SK-N-SH (cell line): ENCODE results near the gene MYEOV. TPM values are rescaled to one million over a fixed set of nuclear protein-coding genes. Genes with fewer than 3 reads are reported as not detected.

Experiments
- CTCF ChIA-PET: fragments of 300-600, 350-600 bp; formaldehyde crosslinking; extraction: SDS; loops from one replicate; lab custom pipeline; 2021; lab: Yijun Ruan, JAX
- POLR2A ChIA-PET: fragments of 350-600 bp; sonication (Branson Sonifier 250); formaldehyde crosslinking; extraction: SDS; loops from one replicate; lab custom pipeline; 2020; ENCODE audit warnings: antibody characterized with exemption, inconsistent platforms; lab: Yijun Ruan, JAX
- DNase-seq: peaks from one replicate; pipeline ENCODE4 v3.0.0; 2012
- H2AFZ ChIP-seq: fragments of 200-600 bp; sonication (generic); 2 replicates; pipeline ENCODE4 v1.8.1; 2016; ENCODE audit warnings: antibody characterized with exemption, mild to moderate bottlenecking, low read depth
- H3F3A ChIP-seq: fragments of 200-600 bp; sonication (generic); replicated peaks from 2 replicates; pipeline ENCODE3; 2016; ENCODE audit warnings: antibody characterized with exemption, mild to moderate bottlenecking; ENCODE audit not compliant: insufficient read depth
- H3K27ac ChIP-seq, 2 experiments: fragments of 200-500 bp in 1 of 2; fragments of 200-600 bp in 1 of 2; sonication (Bioruptor generic) in 1 of 2; sonication (generic), shearing (Covaris generic) in 1 of 2; 2 replicates each; pipeline versions ENCODE4 v1.5.1 to v1.6.1; 2014 to 2016; ENCODE audit warnings: low read depth in 2 of 2, inconsistent platforms in 1 of 2, low read length in 1 of 2, mild to moderate bottlenecking in 1 of 2, mixed read lengths in 1 of 2
- H3K27me3 ChIP-seq: fragments of 200-600 bp; sonication (generic), shearing (Covaris generic); 2 replicates; pipeline ENCODE4 v1.6.1; 2016; ENCODE audit warnings: mixed run types; ENCODE audit not compliant: insufficient read depth
- H3K36me3 ChIP-seq, 2 experiments: fragments of 200-500 bp in 1 of 2; fragments of 200-600 bp in 1 of 2; sonication (Bioruptor generic) in 1 of 2; sonication (generic) in 1 of 2; replicated peaks in 1 of 2; 2 replicates each; pipeline versions ENCODE3 to v1.5.1; 2014 to 2016; ENCODE audit warnings: low read length in 1 of 2, mild to moderate bottlenecking in 1 of 2; ENCODE audit not compliant: insufficient read depth in 2 of 2, control insufficient read depth in 1 of 2
- H3K4me1 ChIP-seq, 2 experiments: fragments of 200-500 bp in 1 of 2; fragments of 200-600 bp in 1 of 2; sonication (Bioruptor generic) in 1 of 2; sonication (generic), shearing (Covaris generic) in 1 of 2; 2 replicates each; pipeline versions ENCODE4 v1.5.1 to v1.6.1; 2014 to 2016; ENCODE audit warnings: low read depth in 1 of 2, low read length in 1 of 2, mixed run types in 1 of 2; ENCODE audit not compliant: insufficient read depth in 2 of 2, control insufficient read depth in 1 of 2
- H3K4me2 ChIP-seq: fragments of 200-600 bp; sonication (generic), shearing (Covaris generic); 2 replicates; pipeline ENCODE4 v1.6.1; 2017; ENCODE audit warnings: mixed run types
- H3K4me3 ChIP-seq, 2 experiments: fragments of 200-500 bp in 1 of 2; fragments of 200-600 bp in 1 of 2; sonication (Bioruptor generic) in 1 of 2; sonication (generic), shearing (Covaris generic) in 1 of 2; 2 replicates each; pipeline versions ENCODE4 v1.5.1 to v1.8.1; 2014 to 2016; ENCODE audit warnings: low read depth in 2 of 2, inconsistent platforms in 1 of 2, low read length in 1 of 2, mild to moderate bottlenecking in 1 of 2, mixed read lengths in 1 of 2, moderate library complexity in 1 of 2
- H3K79me2 ChIP-seq: fragments of 200-600 bp; sonication (generic); 2 replicates; pipeline ENCODE4 v1.8.1; 2017; ENCODE audit warnings: mild to moderate bottlenecking; ENCODE audit not compliant: insufficient read depth
- H3K9ac ChIP-seq: fragments of 200-600 bp; sonication (generic); 2 replicates; pipeline ENCODE4 v1.6.1; 2017; ENCODE audit warnings: mixed run types
- H3K9me2 ChIP-seq: fragments of 200-600 bp; sonication (generic); 2 replicates; pipeline ENCODE4 v1.6.1; 2017; ENCODE audit warnings: mixed run types
- H3K9me3 ChIP-seq: fragments of 200-600 bp; sonication (generic); 2 replicates; pipeline ENCODE4 v1.6.1; 2017; ENCODE audit warnings: mixed run types, mild to moderate bottlenecking, moderate library complexity
- H4K20me1 ChIP-seq: fragments of 200-600 bp; sonication (generic); 2 replicates; pipeline ENCODE4 v1.6.1; 2017; ENCODE audit warnings: mild to moderate bottlenecking, mixed run types; ENCODE audit not compliant: insufficient read depth
- FOSL2 ChIP-seq: IDR thresholded peaks from 2 replicates; pipeline ENCODE4 v1.4.0; 2012; ENCODE audit warnings: low read depth, mild to moderate bottlenecking, moderate library complexity, borderline replicate concordance
- FOXJ3 ChIP-seq: sonication (generic); formaldehyde crosslinking; IDR thresholded peaks from 2 replicates; pipeline ENCODE4 v1.5.1; 2020; ENCODE audit warnings: mild to moderate bottlenecking, missing genetic modification reagents
- FOXM1 ChIP-seq: IDR thresholded peaks from 2 replicates; pipeline ENCODE4 v1.4.0; 2012; ENCODE audit warnings: low read depth, mild to moderate bottlenecking
- JUND ChIP-seq: IDR thresholded peaks from 2 replicates; pipeline ENCODE4 v1.4.0; 2012
- MAX ChIP-seq: IDR thresholded peaks from 2 replicates; pipeline ENCODE4 v1.4.0; 2012; ENCODE audit warnings: low read depth
- MEF2A ChIP-seq: IDR thresholded peaks from 2 replicates; pipeline ENCODE4 v1.4.0; 2012; ENCODE audit warnings: low read depth, borderline replicate concordance
- MXI1 ChIP-seq: IDR thresholded peaks from 2 replicates; pipeline ENCODE4 v1.6.1; 2012; ENCODE audit warnings: mild to moderate bottlenecking, low read depth, low read length, improper control_type of control experiment
- PBX3 ChIP-seq: IDR thresholded peaks from 2 replicates; pipeline ENCODE4; 2012
- RCOR1 ChIP-seq: fragments of 150-350 bp; IDR thresholded peaks from 2 replicates; pipeline ENCODE4 v1.6.1; 2017; ENCODE audit warnings: antibody characterized with exemption, low read length
- REST ChIP-seq: IDR thresholded peaks from 2 replicates; pipeline ENCODE4 v1.6.1; 2012; ENCODE audit warnings: mild to moderate bottlenecking, low read depth, low read length, moderate library complexity
- RXRA ChIP-seq: IDR thresholded peaks from 2 replicates; pipeline ENCODE4 v1.4.0; 2012; ENCODE audit warnings: low read depth, mild to moderate bottlenecking, borderline replicate concordance
- SIN3A ChIP-seq: IDR thresholded peaks from 2 replicates; pipeline ENCODE4 v1.6.1; 2012; ENCODE audit warnings: low read depth, mild to moderate bottlenecking, low read length, moderate library complexity, borderline replicate concordance
- TCF12 ChIP-seq: IDR thresholded peaks from 2 replicates; pipeline ENCODE4 v1.4.0; 2012
- TEAD4 ChIP-seq: IDR thresholded peaks from 2 replicates; pipeline ENCODE4 v1.4.0; 2012; ENCODE audit warnings: mild to moderate bottlenecking, borderline replicate concordance; ENCODE audit not compliant: insufficient read depth
- USF2 ChIP-seq: fragments of 150-350 bp; IDR thresholded peaks from 2 replicates; pipeline ENCODE4 v1.6.1; 2017; ENCODE audit warnings: antibody characterized with exemption, low read length, low read depth, borderline replicate concordance
- YY1 ChIP-seq: IDR thresholded peaks from 2 replicates; pipeline ENCODE4 v1.4.0; 2012; ENCODE audit warnings: low read depth, mild to moderate bottlenecking
- WGBS: methylation state at CpG from one replicate; pipeline ENCODE4 v1.1.6; 2017; ENCODE audit warnings: low lambda C conversion rate; 5-methylcytosine and 5-hydroxymethylcytosine counted together
- polyA plus RNA-seq, 3 experiments: library from polyadenylated mRNA; depleted of rRNA; stranded (reverse); fragments of >200 nt; gene quantifications; 2 replicates each; pipeline ENCODE4 v1.2.3, GENCODE V29; 2012
- TF ChIP-seq, protein P1 (sequence below): fragments of 150-350 bp; IDR thresholded peaks from 2 replicates; pipeline ENCODE4 v1.6.1; 2016; ENCODE audit warnings: mild to moderate bottlenecking, low read depth, low read length

MYEOV gene
- polyA plus RNA-seq, 1 of the 3 experiments (the other 2 are of a cell fraction): 3.0 TPM

GRCh38 chr11:69263736-69264052 is 30.3 kb upstream of the MYEOV start:
- no peak for DNase-seq
- Histone ChIP-seq H3K27me3 (no peaks in the 10 kb centered on the region), H3K4me3 (no peak overlapping the region), H3K9me3 (no peaks in the 10 kb centered on the region), H3K36me3 (no peaks in the 10 kb centered on the region), H3F3A (no peaks in the 10 kb centered on the region), H2AFZ (no peak overlapping the region), H4K20me1 (no peaks in the 10 kb centered on the region), H3K4me1 (peaks cover 0 to 4% of the 10 kb centered on the region in 2 experiments; a peak in 1 of 4 replicates), H3K79me2 (no peaks in the 10 kb centered on the region), H3K9ac (no peak overlapping the region), H3K9me2 (no peaks in the 10 kb centered on the region), H3K27ac (no peak overlapping the region), H3K4me2 (no peak overlapping the region)
- 57% methylated on average over 1 of the region's 3 CpGs for WGBS
- ChIA-PET POLR2A (no interaction called here), CTCF (no interaction called here)
- TF ChIP-seq TEAD4: no peak
- TF ChIP-seq MXI1: no peak
- TF ChIP-seq RCOR1: no peak
- no peak for TF ChIP-seq TCF12
- no peak for TF ChIP-seq YY1
- no peak for TF ChIP-seq FOSL2
- TF ChIP-seq MAX: no peak
- no peak for TF ChIP-seq FOXJ3
- TF ChIP-seq FOXM1: no peak
- TF ChIP-seq JUND: no peak
- TF ChIP-seq SIN3A: no peak
- TF ChIP-seq, protein P1, sequence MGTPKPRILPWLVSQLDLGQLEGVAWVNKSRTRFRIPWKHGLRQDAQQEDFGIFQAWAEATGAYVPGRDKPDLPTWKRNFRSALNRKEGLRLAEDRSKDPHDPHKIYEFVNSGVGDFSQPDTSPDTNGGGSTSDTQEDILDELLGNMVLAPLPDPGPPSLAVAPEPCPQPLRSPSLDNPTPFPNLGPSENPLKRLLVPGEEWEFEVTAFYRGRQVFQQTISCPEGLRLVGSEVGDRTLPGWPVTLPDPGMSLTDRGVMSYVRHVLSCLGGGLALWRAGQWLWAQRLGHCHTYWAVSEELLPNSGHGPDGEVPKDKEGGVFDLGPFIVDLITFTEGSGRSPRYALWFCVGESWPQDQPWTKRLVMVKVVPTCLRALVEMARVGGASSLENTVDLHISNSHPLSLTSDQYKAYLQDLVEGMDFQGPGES: no peak
- no peak for TF ChIP-seq PBX3
- TF ChIP-seq RXRA: no peak
- TF ChIP-seq MEF2A: no peak
- TF ChIP-seq USF2: no peak
- no peak for TF ChIP-seq REST
